ENCODE data around the gene TFAP2A. TPM values are rescaled to one million over a fixed set of nuclear protein-coding genes. Genes with fewer than 3 reads are reported as not detected.
A peak's percentile ranks its signal among the peaks of the same experiment; 100 is the strongest.

The TFAP2A gene
- total and polyA plus RNA-seq, 5 experiments from 2014 or later = not detected

GRCh38 chr6:10415617-10416480 is 975 bp upstream of the TFAP2A start:
- POLR2A ChIA-PET = no interaction called here
- Mint-ChIP-seq H3K4me3 (peak overlapping the region; percentile 43 to 95 (median 56)), H3K36me3 (peaks cover 9 to 28% (median 27%) of the 10 kb centered on the region in 3 donors), H3K4me1 (peaks cover 27 to 54% (median 48%) of the 10 kb centered on the region in 4 donors), H3K27ac (peak overlapping the region in 3 of 10 donors; percentile 14 to 81 (median 40)), H3K9me3 (peaks cover 0 to 55% (median 13%) of the 10 kb centered on the region in 9 donors), H3K27me3 (peaks cover 42 to 100% (median 78%) of the 10 kb centered on the region in 5 donors)
- no peak for ATAC-seq
- no peak for DNase-seq

- peaks cover 49 to 100% (median 85%) of the 10 kb centered on the region in 5 donors for H3K27me3 Mint-ChIP-seq
- peaks cover 10 to 65% (median 30%) of the 10 kb centered on the region in 9 donors for H3K9me3 Mint-ChIP-seq
- no peak for ATAC-seq
- peak overlapping the region in 5 of 10 donors; percentile 39 to 82 (median 79) for H3K27ac Mint-ChIP-seq
- H3K4me1 Mint-ChIP-seq = peaks cover 32 to 70% (median 50%) of the 10 kb centered on the region in 4 donors
- H3K36me3 Mint-ChIP-seq = peaks cover 21 to 39% (median 30%) of the 10 kb centered on the region in 3 donors
- POLR2A ChIA-PET = no interaction called here
- DNase-seq = no peak
- peak overlapping the region; percentile 76 to 95 (median 87) for H3K4me3 Mint-ChIP-seq
These were observed 780 bp downstream of the TFAP2A start for GRCh38 chr6:10413850-10414738.

- POLR2A ChIA-PET = no interaction called here
- Mint-ChIP-seq H3K4me3 (peak overlapping the region; percentile 76 to 95 (median 87)), H3K27me3 (peaks cover 53 to 100% (median 83%) of the 10 kb centered on the region in 5 donors), H3K9me3 (peaks cover 12 to 68% (median 31%) of the 10 kb centered on the region in 9 donors), H3K4me1 (peaks cover 32 to 70% (median 50%) of the 10 kb centered on the region in 4 donors), H3K36me3 (peaks cover 23 to 40% (median 30%) of the 10 kb centered on the region in 3 donors), H3K27ac (peak overlapping the region in 6 of 10 donors; percentile 39 to 79 (median 59))
- no peak for DNase-seq
- no peak for ATAC-seq
These were observed 1.5 kb downstream of the TFAP2A start for GRCh38 chr6:10413262-10413849.

GRCh38 chr6:10412461-10413261 is 2.2 kb downstream of the TFAP2A start:
- Mint-ChIP-seq H3K27me3 (peaks cover 51 to 100% (median 78%) of the 10 kb centered on the region in 5 donors), H3K36me3 (peaks cover 25 to 34% (median 26%) of the 10 kb centered on the region in 3 donors), H3K4me1 (peaks cover 32 to 65% (median 49%) of the 10 kb centered on the region in 4 donors), H3K4me3 (peak overlapping the region; percentile 88 to 95 (median 93)), H3K27ac (peak overlapping the region in 7 of 10 donors; percentile 47 to 91 (median 74)), H3K9me3 (peaks cover 12 to 67% (median 31%) of the 10 kb centered on the region in 9 donors)
- DNase-seq (peak in 1 of 10 donors; percentile 30), ATAC-seq (peak; percentile 35 to 45)
- POLR2A ChIA-PET = interaction anchor here (0.6 kb wide), 1 partner anchor 887 kb away, joined by 5 read pairs; no protein-coding TSS in a partner anchor

DNA sequence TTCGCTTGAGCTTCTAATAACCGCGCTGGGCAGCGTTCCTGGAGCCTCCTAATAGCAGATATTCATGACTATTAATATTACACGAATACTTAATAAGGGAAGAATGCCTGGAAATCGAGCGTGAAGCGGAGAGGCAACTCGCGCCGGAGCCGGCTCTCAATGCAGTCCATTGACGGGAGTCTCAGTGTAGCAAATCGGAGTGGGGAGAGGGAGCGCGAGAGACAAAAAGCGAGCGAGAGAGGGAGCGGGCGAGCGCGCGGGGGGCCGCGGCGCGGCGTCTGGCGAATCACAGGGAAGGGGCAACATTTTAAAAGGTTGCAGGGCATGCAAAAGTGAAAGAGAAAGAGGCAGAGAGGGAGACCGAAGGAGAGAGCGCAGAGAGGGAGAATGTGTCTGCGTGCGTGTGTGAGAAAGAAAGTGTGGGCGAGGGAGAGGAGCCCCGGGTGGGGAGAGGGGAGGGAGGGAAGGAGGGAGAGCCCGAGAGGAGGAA is 2.9 kb downstream of the TFAP2A start:
- H3K36me3 Mint-ChIP-seq = peaks cover 21 to 34% (median 26%) of the 10 kb centered on the region in 3 donors
- H3K27ac Mint-ChIP-seq = peak overlapping the region; percentile 8 to 91 (median 70)
- H3K9me3 Mint-ChIP-seq = peaks cover 12 to 71% (median 31%) of the 10 kb centered on the region in 9 donors
- ATAC-seq = peak; percentile 73 to 75
- peak in 7 of 10 donors; percentile 18 to 55 (median 41) for DNase-seq
- H3K4me3 Mint-ChIP-seq = peak overlapping the region; percentile 86 to 95 (median 93)
- peaks cover 26 to 58% (median 44%) of the 10 kb centered on the region in 4 donors for H3K4me1 Mint-ChIP-seq
- H3K27me3 Mint-ChIP-seq = peaks cover 51 to 100% (median 77%) of the 10 kb centered on the region in 5 donors
- POLR2A ChIA-PET = interaction anchor here (0.6 kb wide), 1 partner anchor 887 kb away, joined by 5 read pairs; no protein-coding TSS in a partner anchor

DNA sequence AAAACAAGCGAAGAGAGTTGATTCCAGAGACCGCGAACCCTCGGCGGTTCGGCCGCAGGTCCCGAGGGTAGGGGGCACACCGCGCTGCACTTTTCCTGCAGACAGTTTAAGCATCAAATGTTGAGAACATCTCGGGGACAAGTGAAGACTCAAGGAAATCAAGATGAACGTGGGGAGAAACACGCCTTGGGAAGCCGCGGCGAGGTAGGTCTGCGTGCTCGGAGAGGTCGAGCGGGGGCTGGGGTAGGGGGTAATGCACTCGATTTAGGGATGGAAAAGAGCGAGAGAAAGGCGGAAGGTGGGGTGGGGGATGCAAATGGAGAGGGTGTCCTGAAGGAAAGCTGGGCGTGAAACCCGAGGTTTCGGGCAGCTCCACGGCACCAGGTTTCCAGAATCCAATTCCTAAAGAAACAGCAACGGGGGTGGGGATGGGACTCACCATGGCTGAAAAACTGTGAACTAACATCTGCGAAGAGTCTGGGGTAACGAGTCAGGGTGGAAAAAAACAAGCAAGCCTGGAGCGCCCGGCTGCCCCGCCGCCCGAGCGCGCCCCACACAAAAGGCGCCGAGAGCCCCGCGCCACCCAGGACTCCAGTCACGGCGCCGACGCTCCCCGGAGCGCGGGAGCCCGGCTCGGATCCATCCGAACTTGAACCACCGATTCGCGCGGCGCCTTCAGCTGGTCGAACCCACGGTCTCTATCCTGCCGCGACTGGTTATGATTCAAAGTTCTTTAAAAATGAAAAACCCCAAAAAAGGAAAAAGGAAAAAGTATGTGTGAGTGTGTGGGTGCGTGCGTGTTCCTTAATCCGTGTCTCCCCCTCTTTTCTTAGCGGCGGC is 3.5 kb downstream of the TFAP2A start:
- peak; percentile 33 for ATAC-seq
- Mint-ChIP-seq H3K4me1 (peaks cover 26 to 57% (median 40%) of the 10 kb centered on the region in 4 donors), H3K9me3 (peaks cover 12 to 65% (median 31%) of the 10 kb centered on the region in 9 donors), H3K27me3 (peaks cover 51 to 100% (median 78%) of the 10 kb centered on the region in 5 donors), H3K36me3 (peaks cover 21 to 34% (median 26%) of the 10 kb centered on the region in 3 donors), H3K4me3 (peak overlapping the region; percentile 86 to 95 (median 93)), H3K27ac (peak overlapping the region in 9 of 10 donors; percentile 20 to 86 (median 68))
- POLR2A ChIA-PET = interaction anchor here (0.6 kb wide), 1 partner anchor 886 kb away, joined by 5 read pairs; no protein-coding TSS in a partner anchor
- no peak for DNase-seq

- POLR2A ChIA-PET = no interaction called here
- ATAC-seq (no peak), DNase-seq (no peak)
- Mint-ChIP-seq H3K9me3 (peaks cover 12 to 67% (median 34%) of the 10 kb centered on the region in 9 donors), H3K27ac (peak overlapping the region in 4 of 10 donors; percentile 37 to 81 (median 64)), H3K27me3 (peaks cover 46 to 92% (median 71%) of the 10 kb centered on the region in 5 donors), H3K4me1 (peaks cover 24 to 53% (median 37%) of the 10 kb centered on the region in 4 donors), H3K4me3 (peak overlapping the region; percentile 25 to 95 (median 86)), H3K36me3 (peaks cover 19 to 28% (median 23%) of the 10 kb centered on the region in 3 donors)
These were observed 4.4 kb downstream of the TFAP2A start for GRCh38 chr6:10410207-10411050.

DNA sequence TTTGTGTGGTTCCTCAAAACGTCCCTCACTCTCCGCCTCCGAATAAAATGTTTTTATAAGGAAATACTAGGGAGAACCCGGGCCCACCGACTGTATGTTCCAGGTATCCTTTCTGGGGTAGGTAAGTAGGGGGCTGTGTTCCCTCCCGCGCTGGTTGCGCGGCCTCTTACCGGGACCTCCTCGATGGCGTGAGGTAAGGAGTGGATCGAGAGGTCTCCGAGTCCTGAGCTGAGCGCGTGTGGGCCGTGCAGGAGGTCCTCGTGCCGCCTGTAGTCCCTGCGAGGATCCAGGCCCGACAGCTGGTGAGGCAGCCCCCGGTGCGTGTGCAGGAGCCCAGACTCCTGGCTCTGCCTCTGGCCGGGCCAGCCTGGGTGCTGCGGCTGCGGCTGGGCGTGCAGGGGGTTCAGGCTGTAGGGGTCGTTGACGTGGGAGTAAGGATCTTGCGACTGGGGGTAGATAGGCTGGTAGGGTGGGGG is 5.1 kb downstream of the TFAP2A start:
- peak overlapping the region in 9 of 10 donors; percentile 28 to 95 (median 57) for H3K4me3 Mint-ChIP-seq
- no peak for DNase-seq
- peak overlapping the region in 4 of 10 donors; percentile 37 to 88 (median 78) for H3K27ac Mint-ChIP-seq
- no peak for ATAC-seq
- H3K9me3 Mint-ChIP-seq = peaks cover 12 to 70% (median 36%) of the 10 kb centered on the region in 9 donors
- peaks cover 16 to 24% (median 18%) of the 10 kb centered on the region in 3 donors for H3K36me3 Mint-ChIP-seq
- H3K4me1 Mint-ChIP-seq = peaks cover 21 to 49% (median 37%) of the 10 kb centered on the region in 4 donors
- POLR2A ChIA-PET = no interaction called here
- H3K27me3 Mint-ChIP-seq = peaks cover 42 to 86% (median 64%) of the 10 kb centered on the region in 5 donors

DNA sequence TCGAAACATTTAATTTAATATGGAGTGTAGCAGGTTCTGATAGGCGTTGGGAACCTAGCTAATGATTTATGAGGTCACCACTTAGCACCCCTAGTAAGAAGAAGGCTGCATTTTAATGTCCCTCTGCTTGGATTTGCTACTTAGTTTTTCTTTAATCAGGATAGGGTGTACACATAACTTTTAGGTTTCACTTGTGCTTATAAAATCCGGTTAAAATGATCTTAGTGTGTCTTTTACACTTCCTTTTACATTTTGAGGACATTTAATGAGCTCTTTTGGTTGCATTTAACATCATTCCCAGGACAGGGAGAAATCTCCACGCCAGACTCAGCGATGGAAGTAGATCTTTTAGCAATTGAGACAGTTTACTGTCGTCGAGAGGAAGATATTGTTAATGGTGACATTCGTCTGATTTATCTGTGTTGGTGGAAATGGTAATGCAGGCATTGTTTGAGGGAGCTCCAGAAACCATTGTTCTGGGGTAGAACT is 5.6 kb downstream of the TFAP2A start:
- DNase-seq = no peak
- H3K9me3 Mint-ChIP-seq = peaks cover 12 to 68% (median 37%) of the 10 kb centered on the region in 9 donors
- peaks cover 42 to 81% (median 59%) of the 10 kb centered on the region in 5 donors for H3K27me3 Mint-ChIP-seq
- H3K4me1 Mint-ChIP-seq = peaks cover 20 to 46% (median 35%) of the 10 kb centered on the region in 4 donors
- peaks cover 16 to 24% (median 18%) of the 10 kb centered on the region in 3 donors for H3K36me3 Mint-ChIP-seq
- H3K27ac Mint-ChIP-seq = peak overlapping the region in 1 of 10 donors; percentile 88
- POLR2A ChIA-PET = no interaction called here
- ATAC-seq = no peak
- H3K4me3 Mint-ChIP-seq = peak overlapping the region in 9 of 10 donors; percentile 1 to 95 (median 53)
